Measurements from ENCODE around the gene ADAMTSL2.

- TF ChIP-seq ZNF70 (CRISPR knock-in tag; IDR thresholded peaks at IDR 0.05) (no peak), PATZ1 (CRISPR knock-in tag; IDR thresholded peaks at IDR 0.05; ENCODE audit: borderline replicate concordance) (no peak), RARB (CRISPR knock-in tag; IDR thresholded peaks at IDR 0.05) (no peak), CSRNP3 (CRISPR knock-in tag; IDR thresholded peaks at IDR 0.05) (no peak), CREB5 (CRISPR knock-in tag; IDR thresholded peaks at IDR 0.05; ENCODE audit: low read depth) (no peak), ZFP30 (CRISPR knock-in tag; IDR thresholded peaks at IDR 0.05) (no peak)
Observed at GRCh38 chr9:133609311-133610098, 75.0 kb downstream of the ADAMTSL2 start, which contains the start of gene FAM163B.
